Measurements from ENCODE around the gene DFFB.

Gene DFFB

GRCh38 chr1:3828391-3828790, 28.9 kb upstream of the DFFB start:
- DNase-seq (ENCODE audit: insufficient read length, low spot score) (no peak), FAIRE-seq (no peak)

GRCh38 chr1:3831689-3832088, 25.6 kb upstream of the DFFB start:
- DNase-seq (ENCODE audit: insufficient read length, low spot score), result no peak
- FAIRE-seq, result no peak

DNA sequence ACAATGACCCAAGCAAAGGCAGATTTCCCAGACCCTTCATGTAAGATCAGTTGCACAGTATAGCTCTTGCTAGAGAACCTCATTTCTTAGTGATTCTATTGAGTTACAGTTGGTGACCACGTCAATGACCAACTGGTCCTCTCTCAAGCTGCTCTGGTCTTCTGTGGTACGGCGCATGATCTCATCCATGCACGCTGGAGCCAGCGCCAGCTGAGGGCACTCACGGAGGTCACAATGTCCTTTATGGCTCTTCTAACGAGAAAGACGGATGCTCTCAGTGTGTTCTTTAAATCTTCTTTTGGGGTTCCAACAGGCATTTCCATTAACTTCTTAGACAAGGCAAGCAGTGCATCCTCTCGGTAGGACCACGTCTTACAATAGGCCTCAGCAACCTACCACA, 22.6 kb upstream of the DFFB start:
- DNase-seq (ENCODE audit: insufficient read length, low spot score) (no peak), FAIRE-seq (no peak)

GRCh38 chr1:3836421-3836820, 20.9 kb upstream of the DFFB start:
- FAIRE-seq (no peak), DNase-seq (ENCODE audit: insufficient read length, low spot score) (no peak)

DNA sequence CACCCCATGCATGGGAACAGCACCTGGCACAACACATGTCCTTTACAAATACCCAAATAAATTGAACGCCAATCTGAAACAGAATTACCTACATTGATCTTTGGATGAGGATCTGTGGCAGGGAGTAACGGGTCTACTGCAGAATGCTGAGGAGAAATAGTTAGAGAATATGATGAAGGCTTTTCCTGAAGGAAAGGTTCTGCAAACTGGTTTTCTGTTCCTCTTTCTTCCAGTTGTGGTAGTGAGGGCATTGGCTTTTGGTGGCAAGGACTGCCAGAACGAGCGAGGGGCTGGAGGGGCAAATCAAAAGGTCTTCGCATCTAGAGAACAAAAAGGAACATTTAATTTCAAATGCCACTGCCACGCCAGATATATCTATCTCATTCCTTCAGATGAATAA, 20.1 kb upstream of the DFFB start:
- no peak for FAIRE-seq

GRCh38 chr1:3837685-3838084, 19.6 kb upstream of the DFFB start:
- DNase-seq (ENCODE audit: insufficient read length, low spot score) (no peak), FAIRE-seq (no peak)

More for the DNA sequence above, 20.1 kb upstream of the DFFB start:
- DNase-seq (ENCODE audit: insufficient read length, low spot score), result no peak

GRCh38 chr1:3838788-3839187, 18.5 kb upstream of the DFFB start:
- no peak for FAIRE-seq

GRCh38 chr1:3841491-3841890, 15.8 kb upstream of the DFFB start:
- FAIRE-seq (no peak), DNase-seq (ENCODE audit: insufficient read length, low spot score) (no peak)

More at GRCh38 chr1:3838788-3839187, 18.5 kb upstream of the DFFB start:
- no peak for DNase-seq (ENCODE audit: insufficient read length, low spot score)

DNA sequence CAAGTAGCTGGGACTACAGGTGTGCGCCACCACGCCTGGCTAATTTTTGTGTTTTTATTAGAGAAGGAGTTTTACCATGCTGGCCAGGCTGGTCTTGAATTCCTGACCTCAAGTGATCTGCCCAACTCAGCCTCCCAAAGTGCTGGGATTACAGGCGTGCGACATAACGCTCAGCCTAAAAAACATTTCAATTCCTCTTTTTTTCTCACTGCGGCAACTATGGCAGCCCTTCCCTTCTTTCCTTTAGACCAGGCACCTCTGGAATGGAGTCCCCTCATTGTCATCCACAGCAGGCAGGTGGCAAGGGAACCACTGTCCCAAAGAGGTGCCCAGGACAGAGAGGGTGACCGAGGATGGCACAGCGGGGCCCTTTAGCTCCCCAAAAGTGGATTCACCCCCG, 14.4 kb upstream of the DFFB start:
- FAIRE-seq, result no peak
- DNase-seq (ENCODE audit: insufficient read length, low spot score), result no peak

DNA sequence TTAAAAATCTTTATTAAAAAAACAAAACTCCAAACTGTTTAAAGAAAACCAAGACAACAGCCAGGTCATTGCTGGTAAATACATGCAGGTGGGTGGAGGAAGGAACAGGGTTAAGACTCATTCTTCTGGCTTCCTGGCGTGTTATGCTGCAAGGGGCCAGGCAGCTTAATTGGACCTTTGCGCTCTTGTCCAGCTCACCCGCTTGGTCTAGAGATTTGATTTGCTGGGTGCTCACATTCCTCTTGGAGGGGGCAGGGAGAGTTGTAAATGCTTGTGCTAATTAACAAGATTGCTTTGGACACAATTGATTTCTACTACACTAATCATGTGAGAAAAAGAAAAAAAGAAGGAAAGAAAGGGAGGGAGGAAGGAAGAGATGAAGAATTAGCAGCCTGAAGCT, 10.7 kb upstream of the DFFB start:
- FAIRE-seq (no peak), DNase-seq (ENCODE audit: insufficient read length, low spot score) (no peak)

GRCh38 chr1:3847081-3847480, 10.2 kb upstream of the DFFB start:
- DNase-seq (ENCODE audit: insufficient read length, low spot score), result no peak

DNA sequence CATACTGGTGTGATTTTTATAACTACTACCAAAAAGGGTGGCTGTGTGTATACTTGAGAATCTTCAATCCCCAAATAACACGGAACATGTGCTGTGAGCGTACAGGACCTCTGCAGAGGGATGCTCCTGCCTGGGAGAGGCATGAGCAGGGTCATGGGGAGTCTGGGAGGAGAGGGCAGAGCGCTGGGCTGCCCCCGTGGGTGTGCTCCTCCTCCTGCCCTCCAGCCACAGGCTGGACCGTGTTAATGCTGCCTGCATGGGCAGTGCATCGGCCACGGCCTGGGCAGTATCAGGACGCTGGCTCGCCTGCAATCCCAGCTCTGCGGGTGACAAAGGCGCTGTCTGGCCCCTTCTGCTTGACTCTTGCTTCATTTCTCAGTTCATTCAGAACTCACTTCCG, 6.4 kb upstream of the DFFB start:
- no peak for DNase-seq (ENCODE audit: insufficient read length, low spot score)
- FAIRE-seq, result no peak

More at GRCh38 chr1:3847081-3847480, 10.2 kb upstream of the DFFB start:
- FAIRE-seq, result no peak

GRCh38 chr1:3851292-3851691, 6.0 kb upstream of the DFFB start:
- FAIRE-seq (no peak), DNase-seq (ENCODE audit: insufficient read length, low spot score) (no peak)

GRCh38 chr1:3852091-3852490, 5.2 kb upstream of the DFFB start:
- FAIRE-seq (no peak), DNase-seq (ENCODE audit: insufficient read length, low spot score) (no peak)

- DNase-seq (ENCODE audit: insufficient read length, low spot score), result no peak
These were observed 4.4 kb upstream of the DFFB start for GRCh38 chr1:3852711-3853485.

DNA sequence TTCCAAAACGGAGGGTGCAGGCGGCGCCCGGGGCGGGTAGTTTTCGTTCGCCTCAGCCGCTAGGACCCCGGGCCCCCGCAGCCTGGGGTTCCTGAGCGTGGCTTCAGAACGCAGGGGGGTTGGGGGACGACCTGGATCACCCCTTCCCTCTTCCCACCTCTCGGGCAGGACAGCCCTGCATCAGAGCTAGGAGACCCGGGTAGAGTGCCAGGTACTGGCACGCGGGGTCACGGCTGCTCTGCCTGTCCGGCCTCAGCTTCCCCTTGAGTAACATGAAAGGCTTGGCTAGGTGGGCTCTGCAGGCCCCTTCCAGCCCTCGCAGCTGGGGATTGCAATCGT, 484 bp downstream of the DFFB start:
- no peak for DNase-seq (ENCODE audit: insufficient read length, low spot score)
- no peak for FAIRE-seq

More at GRCh38 chr1:3852711-3853485, 4.4 kb upstream of the DFFB start:
- no peak for FAIRE-seq

GRCh38 chr1:3858231-3858981, 1.1 kb downstream of the DFFB start:
- DNase-seq (ENCODE audit: insufficient read length, low spot score), result no peak

GRCh38 chr1:3863231-3863935, 6.1 kb downstream of the DFFB start:
- DNase-seq (ENCODE audit: insufficient read length, low spot score), result no peak
- no peak for FAIRE-seq

More at GRCh38 chr1:3858231-3858981, 1.1 kb downstream of the DFFB start:
- no peak for FAIRE-seq

DNA sequence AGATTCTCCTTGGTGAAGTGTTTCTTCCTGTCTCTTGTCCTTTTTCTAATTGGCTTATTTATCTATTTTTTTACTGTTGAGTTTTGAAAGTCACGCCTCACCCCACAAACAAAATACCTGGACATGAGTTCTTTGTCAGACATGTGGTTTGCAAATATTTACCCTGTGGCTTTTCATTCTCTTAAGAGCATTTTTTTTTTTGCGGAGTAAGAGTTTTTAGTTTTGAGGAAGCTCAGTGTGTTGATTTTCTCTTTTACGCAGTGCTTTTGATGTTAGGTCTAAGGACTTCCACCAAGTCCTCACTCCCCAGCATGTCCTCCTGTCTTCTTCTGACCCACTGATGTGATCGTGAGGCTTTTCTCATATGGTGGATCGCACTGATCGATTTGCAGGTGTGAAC, 7.6 kb downstream of the DFFB start:
- no peak for DNase-seq (ENCODE audit: insufficient read length, low spot score)
- FAIRE-seq, result no peak

- no peak for DNase-seq (ENCODE audit: insufficient read length, low spot score)
- no peak for FAIRE-seq
These were observed 8.4 kb downstream of the DFFB start for GRCh38 chr1:3865606-3866160.

DNA sequence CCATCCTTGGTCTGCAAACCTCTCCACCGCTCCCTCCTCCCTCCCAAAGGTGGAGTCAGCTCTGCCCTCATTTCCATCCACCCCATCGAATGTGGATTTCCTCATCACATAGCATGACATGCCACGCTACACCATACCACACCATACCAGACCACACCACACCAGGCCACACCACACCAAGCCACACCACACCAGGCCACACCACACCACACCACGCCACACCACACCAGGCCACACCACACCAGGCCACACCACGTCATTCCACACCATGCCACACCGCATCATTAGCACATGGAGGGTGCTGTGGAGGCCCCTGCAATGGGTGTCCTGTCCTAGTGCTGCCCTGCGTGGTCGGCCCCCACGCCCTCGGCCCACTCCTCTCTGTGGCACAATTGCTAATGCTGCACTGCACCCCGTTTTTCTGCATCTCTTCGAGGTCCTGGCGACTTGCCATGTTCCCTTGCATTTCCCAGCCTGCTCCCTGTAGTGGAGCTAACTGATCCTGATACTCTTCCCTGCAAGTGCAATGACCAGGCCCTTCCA, 11.3 kb downstream of the DFFB start:
- no peak for FAIRE-seq

More for the DNA sequence above, 11.3 kb downstream of the DFFB start:
- no peak for DNase-seq (ENCODE audit: insufficient read length, low spot score)

All from GM19239 (cell line).